Common myeloid progenitor, CD34-positive (primary cell): ENCODE data around the gene CRX.
A peak's percentile ranks its signal among the peaks of the same experiment; 100 is the strongest.

Experiments
- CTCF ChIA-PET: fragments of 350-600 bp; sonication (Branson Sonifier 250); formaldehyde crosslinking; loops from one replicate; lab custom pipeline; 2021; ENCODE audit warnings: antibody characterized with exemption; lab: Charles Lee
- POLR2A ChIA-PET: fragments of 350-600 bp; sonication (Branson Sonifier 250); formaldehyde crosslinking; loops from one replicate; lab custom pipeline; 2021; ENCODE audit warnings: antibody characterized with exemption; lab: Charles Lee
- DNase-seq, 3 donors: peaks; one replicate each; pipeline versions ENCODE4 v3.0.0 to v3.0.0-alpha.2; 2013
- H3K27ac ChIP-seq, 2 experiments: 1 replicate in 1 of 2; 2 replicates in 1 of 2; pipeline ENCODE4 v1.7.0; 2013; ENCODE audit warnings: inconsistent platforms in 2 of 2, low read length in 2 of 2, mild to moderate bottlenecking in 2 of 2, low read depth in 1 of 2, moderate library complexity in 1 of 2; ENCODE audit not compliant: severe bottlenecking in 2 of 2, insufficient read depth in 1 of 2, poor library complexity in 1 of 2
- H3K27me3 ChIP-seq, 5 experiments: replicated peaks in 2 of 5; 1 replicate in 3 of 5; 2 replicates in 2 of 5; pipeline versions ENCODE4 v1.6.1 to v1.7.0; 2013; ENCODE audit warnings: low read length in 4 of 5, mild to moderate bottlenecking in 2 of 5, moderate library complexity in 2 of 5, inconsistent platforms in 1 of 5; ENCODE audit not compliant: insufficient read depth in 5 of 5, control insufficient read depth in 4 of 5
- H3K36me3 ChIP-seq, 4 experiments: 1 replicate in 2 of 4; 2 replicates in 2 of 4; pipeline versions ENCODE4 v1.6.1 to v1.7.0; 2013; ENCODE audit warnings: low read length in 3 of 4, control low read depth in 1 of 4, mild to moderate bottlenecking in 1 of 4; ENCODE audit not compliant: control insufficient read depth in 4 of 4, insufficient read depth in 4 of 4
- H3K4me1 ChIP-seq, 4 experiments: 1 replicate in 3 of 4; 2 replicates in 1 of 4; pipeline versions ENCODE4 v1.6.1 to v1.7.1; 2013; ENCODE audit warnings: low read length in 3 of 4, mild to moderate bottlenecking in 3 of 4, control low read depth in 1 of 4, inconsistent platforms in 1 of 4, moderate library complexity in 1 of 4; ENCODE audit not compliant: control insufficient read depth in 4 of 4, insufficient read depth in 4 of 4; ENCODE audit errors: control extremely low read depth in 1 of 4
- H3K4me3 ChIP-seq, 7 experiments: 1 replicate in 4 of 7; 2 replicates in 3 of 7; pipeline versions ENCODE4 v1.5.1 to v1.7.0; 2013; ENCODE audit warnings: mild to moderate bottlenecking in 7 of 7, low read length in 6 of 7, moderate library complexity in 6 of 7, inconsistent platforms in 2 of 7, low read depth in 2 of 7, control low read depth in 1 of 7; ENCODE audit not compliant: insufficient read depth in 4 of 7, control insufficient read depth in 1 of 7; ENCODE audit errors: extremely low read depth in 1 of 7
- H3K9me3 ChIP-seq, 5 experiments: 1 replicate in 4 of 5; 2 replicates in 1 of 5; pipeline versions ENCODE4 v1.6.1 to v1.7.1; 2013; ENCODE audit warnings: low read length in 4 of 5, mild to moderate bottlenecking in 2 of 5, inconsistent platforms in 1 of 5, low read depth in 1 of 5, moderate library complexity in 1 of 5; ENCODE audit not compliant: control insufficient read depth in 4 of 5, insufficient read depth in 2 of 5; ENCODE audit errors: control extremely low read depth in 1 of 5
- WGBS: methylation state at CpG from one replicate; pipeline ENCODE4 v1.1.5; 2013; ENCODE audit not compliant: insufficient coverage; 5-methylcytosine and 5-hydroxymethylcytosine counted together

Gene CRX

GRCh38 chr19:47836038-47836437, 14.3 kb downstream of the CRX start:
- H3K4me3 ChIP-seq = no peak overlapping the region
- H3K27ac ChIP-seq = no peak overlapping the region
- CTCF ChIA-PET = interaction anchor here (1.1 kb wide), 1 partner anchor 14 kb away, joined by 3 read pairs; no protein-coding TSS in a partner anchor
- H3K27me3 ChIP-seq = peaks cover 0 to 3% (median under 1%) of the 10 kb centered on the region in 5 experiments
- no peaks in the 10 kb centered on the region for H3K9me3 ChIP-seq
- H3K4me1 ChIP-seq = no peaks in the 10 kb centered on the region
- POLR2A ChIA-PET = no interaction called here
- no peaks in the 10 kb centered on the region for H3K36me3 ChIP-seq
- WGBS = 87% methylated on average over 7 of the region's 8 CpGs
- no peak for DNase-seq

GRCh38 chr19:47839411-47839810, 17.7 kb downstream of the CRX start:
- no peak for DNase-seq
- CTCF ChIA-PET = interaction anchor here (1.3 kb wide), 1 partner anchor 10 kb away, joined by 4 read pairs; no protein-coding TSS in a partner anchor
- Histone ChIP-seq H3K27me3 (peaks cover 0 to 2% (median 0%) of the 10 kb centered on the region in 5 experiments), H3K9me3 (no peaks in the 10 kb centered on the region), H3K36me3 (no peaks in the 10 kb centered on the region), H3K4me3 (no peak overlapping the region), H3K4me1 (peaks cover 0 to 4% (median 0%) of the 10 kb centered on the region in 4 experiments), H3K27ac (no peak overlapping the region)
- POLR2A ChIA-PET = no interaction called here
- WGBS = 93% methylated on average over 16 of the region's 16 CpGs

- H3K4me1 ChIP-seq = peaks cover 0 to 4% (median 0%) of the 10 kb centered on the region in 4 experiments
- WGBS = 52% methylated on average over 10 of the region's 10 CpGs
- H3K27ac ChIP-seq = no peak overlapping the region
- ChIA-PET CTCF (interaction anchor here (1.3 kb wide), 1 partner anchor 9 kb away, joined by 4 read pairs; no protein-coding TSS in a partner anchor), POLR2A (no interaction called here)
- no peaks in the 10 kb centered on the region for H3K36me3 ChIP-seq
- no peaks in the 10 kb centered on the region for H3K9me3 ChIP-seq
- no peak overlapping the region for H3K4me3 ChIP-seq
- peaks cover 0 to 2% (median 0%) of the 10 kb centered on the region in 5 experiments for H3K27me3 ChIP-seq
- DNase-seq = no peak
These were observed 18.2 kb downstream of the CRX start for GRCh38 chr19:47839913-47840312.

- Histone ChIP-seq H3K36me3 (no peaks in the 10 kb centered on the region), H3K4me1 (peaks cover 0 to 4% (median 0%) of the 10 kb centered on the region in 4 experiments), H3K27ac (no peak overlapping the region), H3K27me3 (peaks cover 0 to 6% (median 2%) of the 10 kb centered on the region in 5 experiments), H3K9me3 (no peaks in the 10 kb centered on the region), H3K4me3 (no peak overlapping the region)
- WGBS = 90% methylated on average over 4 of the region's 5 CpGs
- ChIA-PET POLR2A (no interaction called here), CTCF (no interaction called here)
- DNase-seq = no peak
These were observed 21.2 kb downstream of the CRX start for GRCh38 chr19:47842941-47843340.

- peaks cover 0 to 47% (median 12%) of the 10 kb centered on the region in 5 experiments for H3K27me3 ChIP-seq
- H3K27ac ChIP-seq = no peak overlapping the region
- H3K36me3 ChIP-seq = no peaks in the 10 kb centered on the region
- POLR2A ChIA-PET = no interaction called here
- CTCF ChIA-PET = interaction anchor here (1.2 to 1.6 kb wide), 2 partner anchors 9 to 20 kb away, joined by 3 to 4 read pairs; no protein-coding TSS in a partner anchor
- H3K4me3 ChIP-seq = no peak overlapping the region
- no peak for DNase-seq
- H3K9me3 ChIP-seq = peaks cover 0 to 2% (median 0%) of the 10 kb centered on the region in 5 experiments
- H3K4me1 ChIP-seq = peaks cover 0 to under 1% (median 0%) of the 10 kb centered on the region in 4 experiments
- 60% methylated on average over 8 of the region's 10 CpGs for WGBS
These were observed 26.7 kb downstream of the CRX start for GRCh38 chr19:47848425-47848822.

- CTCF ChIA-PET = interaction anchor here (1.0 to 2.1 kb wide), 3 partner anchors 9 to 14 kb away, joined by 3 to 6 read pairs (median 4); no protein-coding TSS in a partner anchor
- H3K27ac ChIP-seq = no peak overlapping the region
- 11% methylated on average over 6 of the region's 22 CpGs for WGBS
- H3K4me3 ChIP-seq = no peak overlapping the region
- H3K36me3 ChIP-seq = no peaks in the 10 kb centered on the region
- POLR2A ChIA-PET = interaction anchor here (0.5 kb wide), 1 partner anchor 140 kb away, joined by 3 read pairs; no protein-coding TSS in a partner anchor
- peaks cover 0 to 2% (median 0%) of the 10 kb centered on the region in 5 experiments for H3K9me3 ChIP-seq
- H3K27me3 ChIP-seq = peaks cover 0 to 52% (median 12%) of the 10 kb centered on the region in 5 experiments
- DNase-seq = peak; percentile 48 to 72 (median 68)
- no peaks in the 10 kb centered on the region for H3K4me1 ChIP-seq
These were observed 27.2 kb downstream of the CRX start for GRCh38 chr19:47848823-47849473.

- no peaks in the 10 kb centered on the region for H3K4me1 ChIP-seq
- no peaks in the 10 kb centered on the region for H3K36me3 ChIP-seq
- H3K27ac ChIP-seq = no peak overlapping the region
- WGBS = 67% methylated on average over 2 of the region's 5 CpGs
- peaks cover 0 to 2% (median 0%) of the 10 kb centered on the region in 5 experiments for H3K9me3 ChIP-seq
- CTCF ChIA-PET = interaction anchor here (0.7 to 1.6 kb wide), 2 partner anchors 10 to 25 kb away, joined by 3 to 5 read pairs; no protein-coding TSS in a partner anchor
- no peak overlapping the region for H3K4me3 ChIP-seq
- no peak for DNase-seq
- POLR2A ChIA-PET = no interaction called here
- peaks cover 0 to 48% (median 12%) of the 10 kb centered on the region in 5 experiments for H3K27me3 ChIP-seq
These were observed 31.3 kb downstream of the CRX start for GRCh38 chr19:47853003-47853402.
